Aorta (tissue), 5 donors: Measurements from ENCODE around the gene PRRC1. TPM values are rescaled to one million over a fixed set of nuclear protein-coding genes. Genes with fewer than 3 reads are reported as not detected.
"Not testable (repeated sequence)": the region's sequence is repeated elsewhere in the genome, so short reads cannot be mapped to it uniquely, and the experiment has no call there.

Source experiments
- ATAC-seq: fragments of 200-7000 bp; cut with Tn5 transposase; one replicate; pipeline ENCODE4 v1.9.1; 2022; ENCODE audit warnings: moderate library complexity; ENCODE audit not compliant: low FRiP score
- DNase-seq, 2 donors: peaks; one replicate each; pipeline ENCODE4 v3.0.0-alpha.2; 2020
- H3K27ac ChIP-seq, 2 donors: one replicate each; pipeline ENCODE4 v1.5.1; 2013; ENCODE audit warnings: low read length in 2 of 2, mild to moderate bottlenecking in 2 of 2, moderate library complexity in 2 of 2, control low read depth in 1 of 2, inconsistent platforms in 1 of 2, low read depth in 1 of 2
- H3K27me3 ChIP-seq, 2 donors: one replicate each; pipeline ENCODE4 v1.6.1; 2013; ENCODE audit warnings: control low read depth in 1 of 2, low read length in 1 of 2, mild to moderate bottlenecking in 1 of 2, moderate library complexity in 1 of 2; ENCODE audit not compliant: insufficient read depth in 2 of 2, control insufficient read depth in 1 of 2
- H3K36me3 ChIP-seq, 2 donors: one replicate each; pipeline ENCODE4 v1.6.1; 2013; ENCODE audit warnings: control low read depth in 1 of 2, low read length in 1 of 2, mild to moderate bottlenecking in 1 of 2; ENCODE audit not compliant: insufficient read depth in 2 of 2, control insufficient read depth in 1 of 2
- H3K4me1 ChIP-seq, 2 donors: one replicate each; pipeline ENCODE4 v1.6.1; 2013; ENCODE audit warnings: low read length in 2 of 2, control low read depth in 1 of 2, mild to moderate bottlenecking in 1 of 2, moderate library complexity in 1 of 2; ENCODE audit not compliant: insufficient read depth in 2 of 2, control insufficient read depth in 1 of 2
- H3K4me3 ChIP-seq, 2 donors: one replicate each; pipeline ENCODE4 v1.5.1; 2013; ENCODE audit warnings: low read length in 2 of 2, control low read depth in 1 of 2, mild to moderate bottlenecking in 1 of 2
- H3K9me3 ChIP-seq: one replicate; pipeline ENCODE4 v1.6.1; 2013; ENCODE audit warnings: mild to moderate bottlenecking, low read length; ENCODE audit not compliant: control insufficient read depth
- WGBS, 2 donors: extraction: QIAGEN DNeasy Blood & Tissue Kit; methylation state at CpG; one replicate each; pipeline ENCODE4 v1.1.7; 2013; 5-methylcytosine and 5-hydroxymethylcytosine counted together
- intact Hi-C, 2 donors: fragments of 100-400 bp; cut with DNase I; formaldehyde crosslinking; loops; one replicate each; pipeline versions ENCODE4 v1.14.2 to v1.15.0; 2022
- polyA plus RNA-seq, 2 donors: library from polyadenylated mRNA; stranded (reverse); fragments of 200-250 nt; gene quantifications; one replicate each; pipeline ENCODE4 v1.2.3, GENCODE V29; 2013
- total RNA-seq, 2 donors: library from RNA; stranded (reverse); fragmentation: NEBNext Ultra II Directional; extraction: Animal tissue kit (Norgen Biotek cat#: 25700); gene quantifications; one replicate each; pipeline ENCODE4 v1.2.1, GENCODE V29; 2021
- donor health status: healthy with polysubstance abuse.
- donor health status: Bipolar disorder and iron deficiency.
- donor health status: DM: no; HTN: no; CAD: no.
- donor health status: DM: no; HTN: no; CAD: no.
- donor health status: DM: yes; HTN: yes; CAD: no.

PRRC1 gene
- total and polyA plus RNA-seq, 4 donors, result 17.7 to 47.9 (median 33.0) TPM

GRCh38 chr5:127567026-127567768, 49.8 kb downstream of the PRRC1 start:
- DNase-seq, result no peak
- no peaks in the 10 kb centered on the region for H3K4me1 ChIP-seq
- ATAC-seq, result no peak
- no peaks in the 10 kb centered on the region for H3K27me3 ChIP-seq
- no peaks in the 10 kb centered on the region for H3K36me3 ChIP-seq
- intact Hi-C loops, result loop anchor here in 1 of 2 donors (5.0 kb wide), 1 partner anchor 635 kb away; no protein-coding TSS in a partner anchor
- no peak overlapping the region for H3K4me3 ChIP-seq
- peaks cover 1% of the 10 kb centered on the region for H3K9me3 ChIP-seq
- no peak overlapping the region for H3K27ac ChIP-seq
- WGBS, 2 donors, result 58 to 62% methylated on average over 7 of the region's 7 CpGs

- Histone ChIP-seq H3K4me1 (no peaks in the 10 kb centered on the region), H3K4me3 (no peak overlapping the region), H3K27me3 (no peaks in the 10 kb centered on the region), H3K27ac (no peak overlapping the region), H3K9me3 (peaks cover 1% of the 10 kb centered on the region), H3K36me3 (no peaks in the 10 kb centered on the region)
- intact Hi-C loops, result loop anchor here in 1 of 2 donors (5.0 kb wide), 1 partner anchor 634 kb away; no protein-coding TSS in a partner anchor
- WGBS, 2 donors, result 57 to 70% methylated on average over 3 of the region's 3 CpGs
- DNase-seq, result no peak
- no peak for ATAC-seq
Observed at GRCh38 chr5:127568166-127568565, 50.7 kb downstream of the PRRC1 start.

- not testable (repeated sequence) for H3K27me3 ChIP-seq, H3K27ac ChIP-seq, DNase-seq, H3K9me3 ChIP-seq, H3K4me1 ChIP-seq, H3K4me3 ChIP-seq, H3K36me3 ChIP-seq, ATAC-seq
- intact Hi-C loops, result loop anchor here in 1 of 2 donors (5.0 kb wide), 1 partner anchor 633 kb away; no protein-coding TSS in a partner anchor
- WGBS, 2 donors, result 56 to 61% methylated on average over 29 to 40 of the region's 40 CpGs
Observed at GRCh38 chr5:127569471-127569870, 52.0 kb downstream of the PRRC1 start.

GRCh38 chr5:127571314-127572131, 54.1 kb downstream of the PRRC1 start:
- intact Hi-C loops, result no loop called here
- Histone ChIP-seq H3K4me3 (no peak overlapping the region), H3K36me3 (no peaks in the 10 kb centered on the region), H3K27me3 (no peaks in the 10 kb centered on the region), H3K9me3 (peaks cover 2% of the 10 kb centered on the region), H3K27ac (no peak overlapping the region), H3K4me1 (no peaks in the 10 kb centered on the region)
- WGBS, 2 donors, result 76 to 79% methylated on average over 3 of the region's 3 CpGs
- ATAC-seq (no peak), DNase-seq (no peak)

- Histone ChIP-seq H3K9me3 (peaks cover 2% of the 10 kb centered on the region), H3K4me3 (no peak overlapping the region), H3K27me3 (no peaks in the 10 kb centered on the region), H3K36me3 (no peaks in the 10 kb centered on the region), H3K4me1 (no peaks in the 10 kb centered on the region), H3K27ac (no peak overlapping the region)
- intact Hi-C loops, result no loop called here
- DNase-seq (no peak), ATAC-seq (no peak)
- 87 to 91% methylated on average over 2 of the region's 2 CpGs for WGBS, 2 donors
Observed at GRCh38 chr5:127572930-127573329, 55.5 kb downstream of the PRRC1 start.

GRCh38 chr5:127574852-127575679, 57.6 kb downstream of the PRRC1 start:
- no peak for ATAC-seq
- DNase-seq, result no peak
- no peaks in the 10 kb centered on the region for H3K4me1 ChIP-seq
- H3K4me3 ChIP-seq, result no peak overlapping the region
- 77 to 80% methylated on average over 5 of the region's 5 CpGs for WGBS, 2 donors
- no peaks in the 10 kb centered on the region for H3K36me3 ChIP-seq
- H3K27me3 ChIP-seq, result no peaks in the 10 kb centered on the region
- H3K9me3 ChIP-seq, result peaks cover 1% of the 10 kb centered on the region
- H3K27ac ChIP-seq, result no peak overlapping the region
- intact Hi-C loops, result no loop called here

- no peak overlapping the region for H3K4me3 ChIP-seq
- intact Hi-C loops, result no loop called here
- DNase-seq, result no peak
- H3K27ac ChIP-seq, result no peak overlapping the region
- H3K4me1 ChIP-seq, result no peaks in the 10 kb centered on the region
- no peaks in the 10 kb centered on the region for H3K36me3 ChIP-seq
- 9 to 25% methylated on average over 1 of the region's 1 CpG for WGBS, 2 donors
- no peak for ATAC-seq
- peaks cover 1% of the 10 kb centered on the region for H3K9me3 ChIP-seq
- H3K27me3 ChIP-seq, result no peaks in the 10 kb centered on the region
Observed at GRCh38 chr5:127577458-127577857, 60.0 kb downstream of the PRRC1 start.

- Histone ChIP-seq H3K36me3 (no peaks in the 10 kb centered on the region), H3K27ac (no peak overlapping the region), H3K4me1 (no peaks in the 10 kb centered on the region), H3K9me3 (no peaks in the 10 kb centered on the region), H3K4me3 (no peak overlapping the region), H3K27me3 (no peaks in the 10 kb centered on the region)
- WGBS, 2 donors, result 94 to 98% methylated on average over 2 of the region's 2 CpGs
- no peak for DNase-seq
- no peak for ATAC-seq
- intact Hi-C loops, result no loop called here
Observed at GRCh38 chr5:127580731-127581130, 63.3 kb downstream of the PRRC1 start.
